AG20443 (cell line): ENCODE data around the gene EMB.
"Not testable (repeated sequence)": the region's sequence is repeated elsewhere in the genome, so short reads cannot be mapped to it uniquely, and the experiment has no call there.

Source experiments
- DNase-seq: peaks from one replicate; pipeline ENCODE4 v3.0.0; 2012; ENCODE audit warnings: low spot score, mixed read lengths

EMB gene

DNA sequence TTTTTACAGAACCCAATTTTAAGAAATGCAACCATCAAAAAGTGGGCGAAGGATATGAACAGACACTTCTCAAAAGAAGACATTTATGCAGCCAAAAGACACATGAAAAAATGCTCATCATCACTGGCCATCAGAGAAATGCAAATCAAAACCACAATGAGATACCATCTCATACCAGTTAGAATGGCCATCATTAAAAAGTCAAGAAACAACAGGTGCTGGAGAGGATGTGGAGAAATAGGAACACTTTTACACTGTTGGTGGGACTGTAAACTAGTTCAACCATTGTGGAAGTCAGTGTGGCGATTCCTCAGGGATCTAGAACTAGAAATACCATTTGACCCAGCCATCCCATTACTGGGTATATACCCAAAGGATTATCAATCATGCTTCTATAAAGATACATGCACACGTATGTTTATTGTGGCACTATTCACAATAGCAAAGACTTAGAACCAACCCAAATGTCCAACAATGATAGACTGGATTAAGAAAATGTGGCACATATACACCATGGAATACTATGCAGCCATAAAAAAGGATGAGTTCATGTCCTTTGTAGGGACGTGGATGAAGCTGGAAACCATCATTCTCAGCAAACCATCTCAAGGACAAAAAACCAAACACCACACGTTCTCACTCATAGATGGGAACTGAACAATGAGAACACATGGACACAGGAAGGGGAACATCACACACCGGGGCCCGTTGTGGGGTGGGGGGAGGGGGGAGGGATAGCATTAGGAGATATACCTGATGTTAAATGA is 19.7 kb downstream of the EMB start:
- DNase-seq = not testable (repeated sequence)

DNA sequence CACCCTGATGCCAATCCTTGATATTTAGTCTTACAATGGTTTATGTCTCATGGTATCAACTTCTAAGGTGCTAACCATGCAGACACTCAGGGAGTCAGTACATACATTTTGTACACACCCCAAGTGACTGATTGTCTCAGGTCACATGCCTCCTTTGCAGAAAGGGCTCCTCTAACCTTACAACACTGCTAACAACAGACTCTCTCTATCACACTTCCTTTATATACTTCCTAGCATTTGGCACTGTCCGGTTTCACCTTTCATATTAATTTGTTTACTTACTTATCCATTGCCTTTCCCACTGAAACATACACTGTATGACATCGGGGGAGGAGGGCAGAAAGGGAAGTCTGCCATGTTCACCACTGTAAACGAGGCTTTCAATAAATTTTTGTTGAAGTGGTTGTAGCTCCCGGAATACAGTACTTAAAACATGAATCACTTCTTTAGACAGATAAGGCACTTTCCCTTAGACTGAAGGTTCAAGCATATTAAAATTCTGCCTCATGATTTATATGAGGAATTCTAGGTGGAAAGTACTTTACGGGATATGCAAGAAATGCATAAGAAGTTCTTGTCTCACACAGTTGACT is 20.6 kb downstream of the EMB start:
- DNase-seq = no peak

DNA sequence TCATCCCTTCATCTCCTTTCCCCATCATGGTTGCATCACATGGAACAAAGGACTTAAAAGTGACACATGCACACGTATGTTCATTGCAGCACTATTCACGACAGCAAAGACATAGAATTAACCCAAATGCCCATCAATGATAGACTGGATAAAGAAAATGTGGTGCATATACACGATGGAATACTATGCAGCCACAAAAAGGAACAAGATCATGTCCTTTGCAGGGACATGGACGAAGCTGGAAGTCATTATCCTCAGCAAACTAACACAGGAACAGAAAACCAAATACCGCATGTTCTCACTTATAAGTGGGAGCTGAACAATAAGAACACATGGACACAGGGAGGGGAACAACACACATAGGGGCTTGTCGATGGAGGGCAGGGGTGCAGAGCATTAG is 21.4 kb downstream of the EMB start:
- not testable (repeated sequence) for DNase-seq

DNA sequence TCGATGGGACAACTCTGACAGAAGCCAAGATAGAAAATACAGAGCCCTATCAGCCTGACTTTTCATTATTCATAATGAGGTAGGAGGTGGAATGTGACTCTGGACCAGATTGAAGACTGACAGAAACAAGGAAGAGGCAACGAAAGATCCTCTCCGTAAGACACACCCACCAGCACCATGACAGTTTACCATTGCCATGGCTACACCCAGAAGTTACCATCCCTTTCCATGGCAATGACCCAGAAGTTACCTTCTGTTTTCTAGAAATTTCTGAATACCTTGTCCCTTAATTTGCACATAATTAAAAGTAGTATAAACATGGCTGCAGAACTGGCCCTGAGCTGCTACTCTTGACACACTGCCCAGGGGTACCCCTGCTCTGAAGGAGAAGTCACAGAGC is 24.5 kb downstream of the EMB start:
- DNase-seq = not testable (repeated sequence)

DNA sequence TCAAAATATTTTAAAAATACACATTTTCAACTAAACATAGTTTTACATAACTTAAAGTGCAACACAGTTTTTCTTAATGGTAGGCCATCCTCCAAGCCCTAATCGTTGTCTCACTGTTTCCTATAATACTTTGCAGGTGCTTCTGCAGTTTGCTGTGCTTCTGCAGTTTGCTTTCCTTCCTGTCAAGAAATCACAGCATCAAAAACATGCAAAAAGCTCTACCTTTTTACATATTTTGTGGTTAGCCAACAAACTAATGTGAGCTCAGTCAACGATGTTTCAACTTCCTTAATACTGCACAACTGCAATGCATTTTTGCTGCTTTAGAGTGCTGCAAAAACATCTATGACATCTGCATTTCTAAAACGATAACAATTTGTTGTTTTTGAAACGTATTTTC is 25.2 kb downstream of the EMB start:
- DNase-seq = no peak

DNA sequence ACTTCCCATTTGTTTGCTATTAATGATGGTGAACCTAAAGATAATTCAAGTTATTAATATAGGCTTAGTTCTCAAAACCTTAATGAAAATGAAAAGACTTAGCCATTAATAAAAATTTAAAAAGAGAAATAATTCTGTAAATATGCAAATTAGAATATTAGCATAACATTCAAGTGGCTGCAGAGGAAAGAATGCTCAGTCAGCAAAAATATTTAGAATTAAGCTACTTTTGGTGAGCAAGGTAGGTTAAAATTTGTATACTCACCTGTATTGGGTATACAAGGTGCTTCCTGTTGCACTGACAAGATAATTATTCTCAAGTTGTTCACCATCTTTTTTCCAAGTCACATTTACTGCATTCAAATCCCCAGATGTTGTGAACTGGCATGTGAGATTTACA is 30.2 kb downstream of the EMB start:
- DNase-seq = not testable (repeated sequence)

DNA sequence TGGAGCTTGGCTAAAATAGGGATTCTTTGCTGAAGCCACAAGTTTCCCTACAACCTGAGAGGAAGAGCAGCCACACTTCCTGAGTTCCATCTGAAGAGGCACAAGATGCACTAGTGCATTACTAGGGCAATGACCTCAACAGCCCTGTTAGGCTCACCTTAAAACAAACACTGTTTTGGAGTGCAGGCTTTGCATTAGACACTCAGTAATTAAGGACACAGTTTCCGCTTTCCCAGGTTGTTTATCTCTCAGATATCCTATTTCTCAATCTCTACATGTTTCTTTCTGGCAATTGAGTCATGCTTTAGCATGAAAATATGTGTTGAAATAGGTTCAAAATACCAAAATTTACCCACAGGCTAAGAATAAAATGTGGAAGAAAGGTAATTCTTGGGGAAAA is 34.2 kb downstream of the EMB start:
- DNase-seq = no peak

DNA sequence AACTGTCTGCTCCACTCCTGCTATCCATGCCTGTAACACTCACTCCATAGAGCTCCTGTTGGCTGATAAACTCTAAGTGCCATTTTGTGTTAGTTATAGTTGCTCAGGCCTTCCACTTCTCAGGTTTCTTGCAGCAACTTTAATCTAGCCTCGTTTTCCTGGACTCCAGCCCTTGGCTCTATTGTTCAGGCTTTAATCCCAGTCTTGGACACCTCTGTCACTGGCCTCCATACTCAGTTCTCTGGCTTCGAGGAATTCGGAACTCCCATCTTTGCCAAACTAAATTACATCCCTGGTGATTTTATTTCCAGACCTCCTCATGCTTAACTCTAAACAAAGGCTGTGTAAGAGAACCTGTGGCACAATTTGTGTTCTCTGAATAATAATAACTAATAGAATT is 39.8 kb downstream of the EMB start:
- no peak for DNase-seq

DNA sequence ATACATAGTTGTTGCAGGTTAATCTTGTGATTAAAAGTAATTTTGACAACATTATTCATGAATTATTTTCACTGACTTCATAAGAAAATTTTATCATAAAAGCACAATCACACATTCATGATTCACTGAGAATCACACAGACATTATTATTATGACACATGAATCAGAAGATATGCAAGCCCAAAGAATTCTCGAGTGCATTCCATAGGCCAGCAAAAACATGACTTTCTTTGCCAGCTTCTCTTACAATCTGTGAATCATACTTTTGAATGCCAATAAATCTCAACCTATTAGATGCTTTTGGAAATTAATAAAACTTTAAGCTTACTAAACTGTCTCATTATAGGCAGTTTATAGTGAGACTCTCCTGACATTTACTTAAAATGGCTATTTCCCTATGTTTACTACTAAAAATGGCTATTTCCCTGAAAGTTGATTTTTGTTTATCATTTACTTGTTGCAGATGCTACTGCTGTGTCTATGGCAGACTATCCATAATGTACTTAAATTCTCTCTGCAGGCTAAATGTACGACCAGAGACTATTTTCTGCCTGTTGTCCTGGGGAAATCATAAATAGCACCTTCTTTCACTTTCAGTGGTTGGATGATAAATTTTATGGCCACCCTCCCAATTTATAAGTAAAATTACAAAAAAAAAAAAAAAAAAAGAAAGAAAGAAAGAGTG is 47.0 kb downstream of the EMB start:
- peak; percentile 20 for DNase-seq

DNA sequence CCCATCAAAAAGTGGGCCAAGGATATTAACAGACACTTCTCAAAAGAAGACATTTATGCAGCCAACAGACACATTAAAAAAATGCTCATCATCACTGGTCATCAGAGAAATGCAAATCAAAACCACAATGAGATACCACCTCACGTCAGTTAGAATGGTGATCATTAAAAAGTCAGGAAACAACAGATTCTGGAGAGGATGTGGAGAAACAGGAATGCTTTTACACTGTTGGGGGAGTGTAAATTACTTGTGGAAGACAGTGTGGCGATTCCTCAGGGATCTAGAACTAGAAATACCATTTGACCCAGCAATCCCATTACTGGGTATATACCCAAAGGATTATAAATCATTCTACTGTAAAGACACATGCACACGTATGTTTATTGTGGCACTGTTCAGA is 48.8 kb downstream of the EMB start:
- DNase-seq = not testable (repeated sequence)

DNA sequence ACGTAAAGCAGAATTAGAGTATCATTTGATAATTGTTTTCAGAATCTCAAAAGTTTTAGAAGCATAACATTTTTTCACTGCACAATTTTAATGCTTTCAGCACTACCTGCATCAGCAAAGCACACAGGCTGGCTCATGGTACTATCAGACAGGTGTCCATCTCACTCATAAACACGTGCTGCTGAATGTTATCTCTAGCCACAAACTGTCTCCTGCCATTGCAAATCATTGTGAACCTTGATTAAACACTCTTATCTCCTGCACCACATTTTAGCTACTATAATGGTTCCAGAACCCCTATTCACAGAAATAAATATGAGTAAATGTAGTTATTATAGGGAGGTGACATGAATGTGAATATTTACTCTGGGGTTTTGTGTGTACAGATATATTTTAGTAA is 56.7 kb downstream of the EMB start:
- not testable (repeated sequence) for DNase-seq

DNA sequence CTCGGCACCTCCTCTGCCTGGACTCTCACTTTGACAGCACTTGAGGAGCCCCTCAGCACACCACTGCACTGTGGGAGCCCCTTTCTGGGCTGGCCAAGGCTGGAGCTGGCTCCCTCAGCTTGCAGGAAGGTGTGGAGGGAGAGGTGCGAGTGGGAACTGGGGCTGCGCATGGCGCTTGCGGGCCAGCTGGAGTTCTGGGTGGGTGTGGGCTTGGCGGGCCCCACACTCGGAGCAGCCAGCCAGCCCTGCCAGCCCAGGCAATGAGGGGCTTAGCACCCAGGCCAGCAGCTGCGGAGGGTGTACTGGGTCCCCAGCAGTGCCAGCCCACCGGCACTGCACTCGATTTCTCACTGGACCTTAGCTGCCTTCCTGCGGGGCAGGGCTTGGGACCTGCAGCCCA is 64.4 kb downstream of the EMB start:
- not testable (repeated sequence) for DNase-seq

DNA sequence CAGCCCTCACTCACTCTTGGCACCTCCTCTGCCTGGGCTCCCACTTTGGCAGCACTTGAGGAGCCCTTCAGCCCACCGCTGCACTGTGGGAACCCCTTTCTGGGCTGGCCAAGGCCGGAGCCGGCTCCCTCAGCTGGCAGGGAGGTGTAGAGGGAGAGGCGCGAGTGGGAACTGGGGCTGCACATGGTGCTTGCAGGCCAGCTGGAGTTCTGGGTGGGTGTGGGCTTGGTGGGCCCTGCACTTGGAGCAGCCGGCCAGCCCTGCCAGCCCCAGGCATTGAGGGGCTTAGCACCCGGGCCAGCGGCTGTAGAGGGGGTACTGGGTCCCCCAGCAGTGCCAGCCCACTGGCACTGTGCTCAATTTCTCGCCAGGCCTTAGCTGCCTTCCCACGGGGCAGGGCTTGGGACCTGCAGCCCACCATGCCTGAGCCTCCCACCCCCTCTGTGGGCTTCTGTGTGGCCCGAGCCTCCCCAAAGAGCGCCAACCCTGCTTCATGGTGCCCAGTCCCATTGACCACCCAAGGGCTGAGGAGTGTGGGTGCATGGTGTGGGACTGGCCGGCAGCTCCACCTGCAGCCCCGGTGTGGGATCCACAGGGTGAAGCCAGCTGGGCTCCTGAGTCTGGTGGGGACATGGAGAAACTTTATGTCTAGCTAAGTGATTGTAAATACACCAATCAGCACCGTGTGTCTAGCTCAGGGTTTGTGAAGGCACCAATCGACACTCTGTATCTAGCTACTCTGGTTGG is 71.6 kb downstream of the EMB start:
- not testable (repeated sequence) for DNase-seq

DNA sequence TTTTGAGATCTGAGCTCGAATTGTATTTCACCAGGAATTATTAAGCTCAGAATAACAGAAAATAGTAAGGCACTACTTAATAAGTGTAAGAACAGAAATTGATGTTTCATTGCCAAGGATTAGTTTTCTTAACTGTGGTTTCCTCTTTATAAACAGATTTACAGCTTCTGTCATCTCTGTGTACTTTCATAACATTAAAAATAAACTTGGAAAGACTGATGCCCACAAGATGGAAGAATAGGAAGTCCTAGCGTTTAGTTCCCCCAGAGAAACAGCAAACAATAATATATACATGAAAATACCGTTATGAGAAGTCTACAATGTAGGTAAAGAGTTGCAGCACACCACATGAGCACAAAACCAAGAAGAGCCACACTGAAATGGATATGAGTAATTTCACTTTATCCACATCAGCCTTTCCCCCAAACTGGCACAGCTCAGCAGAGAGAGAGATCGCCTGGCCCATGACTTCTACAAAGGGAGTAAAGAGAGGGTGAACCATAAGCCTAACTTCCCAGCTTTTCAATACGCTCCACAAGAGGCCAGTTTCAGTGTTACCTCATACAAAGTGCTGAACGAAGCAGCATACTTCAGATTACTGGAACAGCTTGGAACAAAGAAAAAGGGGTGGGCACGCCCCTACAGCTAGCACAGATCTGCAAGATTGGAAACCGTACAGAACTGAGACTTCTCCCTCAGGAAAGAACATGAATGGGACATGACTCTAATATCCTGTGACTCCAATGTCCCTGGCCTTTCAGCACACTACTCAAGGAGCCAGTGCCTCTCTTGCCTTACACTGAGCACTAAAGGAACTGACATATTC is 75.4 kb downstream of the EMB start:
- no peak for DNase-seq

DNA sequence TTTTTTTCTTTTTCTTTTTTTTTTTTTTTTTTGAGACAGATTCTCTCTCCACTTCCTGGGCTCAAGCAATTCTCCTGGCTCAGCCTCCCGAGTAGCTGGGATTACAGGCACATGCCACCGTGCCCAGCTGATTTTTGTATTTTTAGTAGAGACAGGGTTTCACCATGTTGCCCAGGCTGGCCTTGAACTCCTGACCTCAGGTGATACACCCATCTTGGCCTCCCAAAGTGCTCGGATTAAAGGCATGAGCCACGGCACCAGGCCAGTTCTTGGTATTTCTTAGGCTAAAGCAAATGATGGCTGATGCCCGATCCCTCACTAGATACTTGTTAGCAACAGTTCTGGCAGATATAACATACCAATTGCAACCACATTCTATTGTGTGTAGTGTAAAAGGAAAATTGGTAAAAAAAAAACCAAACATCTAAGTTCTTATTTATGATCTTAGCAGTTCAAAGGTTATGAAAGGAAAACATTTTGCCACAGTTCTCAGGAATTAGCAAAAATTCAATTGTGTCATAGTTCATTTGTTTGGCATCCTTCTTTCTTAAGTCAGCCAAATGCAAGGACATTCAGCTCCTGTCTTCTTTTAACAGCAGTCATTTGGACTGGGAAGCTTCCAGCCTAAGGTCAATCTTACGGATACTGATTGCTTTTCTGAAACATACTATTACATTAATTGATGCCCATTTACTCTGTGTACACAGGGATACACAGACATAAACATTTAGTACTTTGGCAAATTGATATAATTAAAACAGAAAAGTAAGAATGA is 76.4 kb downstream of the EMB start:
- DNase-seq = not testable (repeated sequence)

DNA sequence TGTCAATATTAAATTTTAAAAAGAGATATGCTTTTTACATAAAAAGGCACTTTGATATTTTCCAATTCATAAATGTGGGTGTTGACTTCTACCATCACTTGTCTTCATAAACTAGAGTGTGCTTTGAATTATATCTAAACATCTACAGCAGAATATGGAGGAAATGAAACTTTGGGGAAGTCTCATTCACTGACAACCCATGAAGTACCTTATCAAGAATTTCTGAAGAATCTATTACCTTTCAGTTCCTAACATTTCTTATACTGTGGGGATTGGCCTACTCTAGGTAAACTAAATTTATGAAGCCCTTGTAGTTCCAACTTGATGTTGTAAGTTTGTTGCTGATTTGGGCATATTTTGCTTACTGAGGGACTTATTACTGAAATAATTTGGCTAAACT is 81.9 kb downstream of the EMB start:
- DNase-seq = no peak

DNA sequence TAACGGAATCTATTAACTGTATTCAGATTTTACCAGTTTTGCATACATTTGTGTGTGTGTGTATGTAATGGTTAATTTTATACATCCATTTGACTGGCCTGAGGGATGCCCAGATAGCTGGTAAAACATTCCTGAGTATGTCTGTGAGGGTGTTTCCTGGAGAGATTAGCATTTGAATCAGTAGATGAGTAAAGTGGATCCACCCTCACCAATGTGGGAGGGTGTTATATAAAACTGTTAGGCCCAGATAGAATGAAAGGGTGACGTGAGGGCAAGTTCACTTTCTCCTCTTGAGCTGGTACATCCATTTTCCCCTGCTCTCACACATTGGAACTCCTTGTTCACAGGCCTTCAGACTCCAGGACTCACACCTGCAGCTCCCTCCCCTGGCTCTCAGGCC is 88.7 kb downstream of the EMB start:
- no peak for DNase-seq
